SK-N-SH (cell line): ENCODE results near the gene GRWD1. TPM values are rescaled to one million over a fixed set of nuclear protein-coding genes. Genes with fewer than 3 reads are reported as not detected.
A peak's percentile ranks its signal among the peaks of the same experiment; 100 is the strongest.

Experiments
- CTCF ChIA-PET: fragments of 300-600, 350-600 bp; formaldehyde crosslinking; extraction: SDS; loops from one replicate; lab custom pipeline; 2021; lab: Yijun Ruan, JAX
- POLR2A ChIA-PET: fragments of 350-600 bp; sonication (Branson Sonifier 250); formaldehyde crosslinking; extraction: SDS; loops from one replicate; lab custom pipeline; 2020; ENCODE audit warnings: antibody characterized with exemption, inconsistent platforms; lab: Yijun Ruan, JAX
- DNase-seq: peaks from one replicate; pipeline ENCODE4 v3.0.0; 2012
- H2AFZ ChIP-seq: fragments of 200-600 bp; sonication (generic); 2 replicates; pipeline ENCODE4 v1.8.1; 2016; ENCODE audit warnings: antibody characterized with exemption, mild to moderate bottlenecking, low read depth
- H3F3A ChIP-seq: fragments of 200-600 bp; sonication (generic); replicated peaks from 2 replicates; pipeline ENCODE3; 2016; ENCODE audit warnings: antibody characterized with exemption, mild to moderate bottlenecking; ENCODE audit not compliant: insufficient read depth
- H3K27ac ChIP-seq, 2 experiments: fragments of 200-500 bp in 1 of 2; fragments of 200-600 bp in 1 of 2; sonication (Bioruptor generic) in 1 of 2; sonication (generic), shearing (Covaris generic) in 1 of 2; 2 replicates each; pipeline versions ENCODE4 v1.5.1 to v1.6.1; 2014 to 2016; ENCODE audit warnings: low read depth in 2 of 2, inconsistent platforms in 1 of 2, low read length in 1 of 2, mild to moderate bottlenecking in 1 of 2, mixed read lengths in 1 of 2
- H3K27me3 ChIP-seq: fragments of 200-600 bp; sonication (generic), shearing (Covaris generic); 2 replicates; pipeline ENCODE4 v1.6.1; 2016; ENCODE audit warnings: mixed run types; ENCODE audit not compliant: insufficient read depth
- H3K36me3 ChIP-seq, 2 experiments: fragments of 200-500 bp in 1 of 2; fragments of 200-600 bp in 1 of 2; sonication (Bioruptor generic) in 1 of 2; sonication (generic) in 1 of 2; replicated peaks in 1 of 2; 2 replicates each; pipeline versions ENCODE3 to v1.5.1; 2014 to 2016; ENCODE audit warnings: low read length in 1 of 2, mild to moderate bottlenecking in 1 of 2; ENCODE audit not compliant: insufficient read depth in 2 of 2, control insufficient read depth in 1 of 2
- H3K4me1 ChIP-seq, 2 experiments: fragments of 200-500 bp in 1 of 2; fragments of 200-600 bp in 1 of 2; sonication (Bioruptor generic) in 1 of 2; sonication (generic), shearing (Covaris generic) in 1 of 2; 2 replicates each; pipeline versions ENCODE4 v1.5.1 to v1.6.1; 2014 to 2016; ENCODE audit warnings: low read depth in 1 of 2, low read length in 1 of 2, mixed run types in 1 of 2; ENCODE audit not compliant: insufficient read depth in 2 of 2, control insufficient read depth in 1 of 2
- H3K4me2 ChIP-seq: fragments of 200-600 bp; sonication (generic), shearing (Covaris generic); 2 replicates; pipeline ENCODE4 v1.6.1; 2017; ENCODE audit warnings: mixed run types
- H3K4me3 ChIP-seq, 2 experiments: fragments of 200-500 bp in 1 of 2; fragments of 200-600 bp in 1 of 2; sonication (Bioruptor generic) in 1 of 2; sonication (generic), shearing (Covaris generic) in 1 of 2; 2 replicates each; pipeline versions ENCODE4 v1.5.1 to v1.8.1; 2014 to 2016; ENCODE audit warnings: low read depth in 2 of 2, inconsistent platforms in 1 of 2, low read length in 1 of 2, mild to moderate bottlenecking in 1 of 2, mixed read lengths in 1 of 2, moderate library complexity in 1 of 2
- H3K79me2 ChIP-seq: fragments of 200-600 bp; sonication (generic); 2 replicates; pipeline ENCODE4 v1.8.1; 2017; ENCODE audit warnings: mild to moderate bottlenecking; ENCODE audit not compliant: insufficient read depth
- H3K9ac ChIP-seq: fragments of 200-600 bp; sonication (generic); 2 replicates; pipeline ENCODE4 v1.6.1; 2017; ENCODE audit warnings: mixed run types
- H3K9me2 ChIP-seq: fragments of 200-600 bp; sonication (generic); 2 replicates; pipeline ENCODE4 v1.6.1; 2017; ENCODE audit warnings: mixed run types
- H3K9me3 ChIP-seq: fragments of 200-600 bp; sonication (generic); 2 replicates; pipeline ENCODE4 v1.6.1; 2017; ENCODE audit warnings: mixed run types, mild to moderate bottlenecking, moderate library complexity
- H4K20me1 ChIP-seq: fragments of 200-600 bp; sonication (generic); 2 replicates; pipeline ENCODE4 v1.6.1; 2017; ENCODE audit warnings: mild to moderate bottlenecking, mixed run types; ENCODE audit not compliant: insufficient read depth
- CHD2 ChIP-seq: fragments of 150-350 bp; IDR thresholded peaks from 2 replicates; pipeline ENCODE4 v1.6.1; 2018; ENCODE audit warnings: low read length; ENCODE audit not compliant: partially characterized antibody
- EZH2phosphoT487 ChIP-seq: fragments of 200-600 bp; sonication (generic); IDR thresholded peaks from 2 replicates; pipeline ENCODE4 v1.6.1; 2017; ENCODE audit warnings: low read depth, mixed run types, mild to moderate bottlenecking, antibody characterized with exemption, moderate library complexity, borderline replicate concordance
- FOSL2 ChIP-seq: IDR thresholded peaks from 2 replicates; pipeline ENCODE4 v1.4.0; 2012; ENCODE audit warnings: low read depth, mild to moderate bottlenecking, moderate library complexity, borderline replicate concordance
- FOXM1 ChIP-seq: IDR thresholded peaks from 2 replicates; pipeline ENCODE4 v1.4.0; 2012; ENCODE audit warnings: low read depth, mild to moderate bottlenecking
- GABPA ChIP-seq: IDR thresholded peaks from 2 replicates; pipeline ENCODE4 v1.4.0; 2012; ENCODE audit warnings: low read depth, mild to moderate bottlenecking
- GATA2 ChIP-seq: sonication (generic); formaldehyde crosslinking; IDR thresholded peaks from 2 replicates; pipeline ENCODE4 v1.5.0; 2020; ENCODE audit warnings: mild to moderate bottlenecking, missing genetic modification reagents
- JUND ChIP-seq: IDR thresholded peaks from 2 replicates; pipeline ENCODE4 v1.4.0; 2012
- MAX ChIP-seq: IDR thresholded peaks from 2 replicates; pipeline ENCODE4 v1.4.0; 2012; ENCODE audit warnings: low read depth
- RAD21 ChIP-seq: IDR thresholded peaks from 2 replicates; pipeline ENCODE4 v1.6.1; 2012; ENCODE audit warnings: mild to moderate bottlenecking, low read length
- RCOR1 ChIP-seq: fragments of 150-350 bp; IDR thresholded peaks from 2 replicates; pipeline ENCODE4 v1.6.1; 2017; ENCODE audit warnings: antibody characterized with exemption, low read length
- REST ChIP-seq: IDR thresholded peaks from 2 replicates; pipeline ENCODE4 v1.6.1; 2012; ENCODE audit warnings: mild to moderate bottlenecking, low read depth, low read length, moderate library complexity
- RXRA ChIP-seq: IDR thresholded peaks from 2 replicates; pipeline ENCODE4 v1.4.0; 2012; ENCODE audit warnings: low read depth, mild to moderate bottlenecking, borderline replicate concordance
- SMC3 ChIP-seq: IDR thresholded peaks from 2 replicates; pipeline ENCODE4 v1.6.1; 2012; ENCODE audit warnings: low read depth, low read length, improper control_type of control experiment
- TAF1 ChIP-seq: IDR thresholded peaks from 2 replicates; pipeline ENCODE4 v1.6.1; 2012; ENCODE audit warnings: low read depth, mild to moderate bottlenecking, low read length, moderate library complexity, borderline replicate concordance
- TCF12 ChIP-seq: IDR thresholded peaks from 2 replicates; pipeline ENCODE4 v1.4.0; 2012
- TEAD4 ChIP-seq: IDR thresholded peaks from 2 replicates; pipeline ENCODE4 v1.4.0; 2012; ENCODE audit warnings: mild to moderate bottlenecking, borderline replicate concordance; ENCODE audit not compliant: insufficient read depth
- USF1 ChIP-seq: IDR thresholded peaks from 2 replicates; pipeline ENCODE4 v1.4.0; 2012; ENCODE audit warnings: low read depth, borderline replicate concordance
- USF2 ChIP-seq: fragments of 150-350 bp; IDR thresholded peaks from 2 replicates; pipeline ENCODE4 v1.6.1; 2017; ENCODE audit warnings: antibody characterized with exemption, low read length, low read depth, borderline replicate concordance
- YY1 ChIP-seq: IDR thresholded peaks from 2 replicates; pipeline ENCODE4 v1.4.0; 2012; ENCODE audit warnings: low read depth, mild to moderate bottlenecking
- WGBS: methylation state at CpG from one replicate; pipeline ENCODE4 v1.1.6; 2017; ENCODE audit warnings: low lambda C conversion rate; 5-methylcytosine and 5-hydroxymethylcytosine counted together
- polyA plus RNA-seq, 3 experiments: library from polyadenylated mRNA; depleted of rRNA; stranded (reverse); fragments of >200 nt; gene quantifications; 2 replicates each; pipeline ENCODE4 v1.2.3, GENCODE V29; 2012

Gene GRWD1
- polyA plus RNA-seq, 1 of the 3 experiments (the other 2 are of a cell fraction): 36.6 TPM

GRCh38 chr19:48461651-48461981 lies 15.8 kb downstream of the GRWD1 start:
- peaks cover 4 to 8% of the 10 kb centered on the region in 2 experiments for H3K36me3 ChIP-seq
- H3K4me2 ChIP-seq: no peak overlapping the region
- H4K20me1 ChIP-seq: no peaks in the 10 kb centered on the region
- POLR2A ChIA-PET: no interaction called here
- no peak overlapping the region for H2AFZ ChIP-seq
- TF ChIP-seq TAF1 (no peak), RCOR1 (no peak), FOSL2 (no peak), GATA2 (CRISPR knock-in tag) (no peak), EZH2phosphoT487 (no peak), FOXM1 (no peak), YY1 (no peak), USF2 (no peak), CHD2 (no peak), TCF12 (no peak), REST (no peak)
- TF ChIP-seq, all 33 proteins: peak for 0
- Histone ChIP-seq H3K4me3 (no peak overlapping the region), H3K27ac (no peak overlapping the region), H3K9me2 (no peaks in the 10 kb centered on the region), H3F3A (peaks cover 16% of the 10 kb centered on the region), H3K4me1 (peaks cover 0 to 2% of the 10 kb centered on the region in 2 experiments; a peak in 1 of 4 replicates), H3K9ac (no peak overlapping the region), H3K79me2 (peaks cover 5% of the 10 kb centered on the region; the same call in 1 of the 2 replicates), H3K27me3 (no peaks in the 10 kb centered on the region), H3K9me3 (no peaks in the 10 kb centered on the region)
- peak; percentile 23 for DNase-seq
- CTCF ChIA-PET: interaction anchor here (0.6 to 0.9 kb wide), 2 partner anchors 13 to 16 kb away, joined by 3 to 4 read pairs; no protein-coding TSS in a partner anchor
- 93% methylated on average over 16 of the region's 36 CpGs for WGBS

GRCh38 chr19:48461982-48462655 lies 16.3 kb downstream of the GRWD1 start:
- Histone ChIP-seq H3K9ac (no peak overlapping the region), H3K27me3 (no peaks in the 10 kb centered on the region), H3K36me3 (peaks cover 2 to 6% of the 10 kb centered on the region in 2 experiments), H3K9me2 (no peaks in the 10 kb centered on the region), H3K27ac (no peak overlapping the region), H3K4me1 (peaks cover 0 to 7% of the 10 kb centered on the region in 2 experiments; a peak in 1 of 4 replicates), H3F3A (peaks cover 15% of the 10 kb centered on the region), H3K4me2 (no peak overlapping the region), H2AFZ (no peak overlapping the region), H3K79me2 (peaks cover 5% of the 10 kb centered on the region; the same call in 1 of the 2 replicates), H3K9me3 (no peaks in the 10 kb centered on the region), H4K20me1 (no peaks in the 10 kb centered on the region), H3K4me3 (no peak overlapping the region)
- peak; percentile 74 for DNase-seq
- CTCF ChIA-PET: interaction anchor here (0.7 to 1.5 kb wide), 3 partner anchors 13 to 28 kb away, joined by 3 to 4 read pairs (median 3); partner anchors contain the start of gene GRWD1
- POLR2A ChIA-PET: no interaction called here
- 94% methylated on average over 46 of the region's 62 CpGs for WGBS
- TF ChIP-seq USF2 (no peak), CHD2 (no peak), MAX (no peak), TEAD4 (no peak), RXRA (no peak), RAD21 (no peak), SMC3 (no peak), USF1 (no peak), GABPA (no peak), JUND (no peak)
